Neural crest cell (in vitro differentiated cells): ENCODE data around the gene MT1HL1. TPM values are rescaled to one million over a fixed set of nuclear protein-coding genes. Genes with fewer than 3 reads are reported as not detected.

Experiments used
- DNase-seq: peaks from one replicate; pipeline ENCODE4 v3.0.0; 2021; ENCODE audit warnings: low read depth, mixed read lengths, low spot score
- H3K27ac Mint-ChIP-seq: one replicate; pipeline ENCODE4 v1.8.0; 2021; ENCODE audit warnings: mild to moderate bottlenecking, mixed read lengths; ENCODE audit not compliant: unreplicated experiment
- H3K27me3 Mint-ChIP-seq: 2 replicates; pipeline ENCODE4 v1.8.0; 2021; ENCODE audit warnings: low read depth, mild to moderate bottlenecking, mixed read lengths
- H3K36me3 Mint-ChIP-seq: 2 replicates; pipeline ENCODE4 v1.8.0; 2021; ENCODE audit warnings: low read depth, mild to moderate bottlenecking, mixed read lengths
- H3K4me1 Mint-ChIP-seq: 2 replicates; pipeline ENCODE4 v1.8.0; 2021; ENCODE audit warnings: mixed read lengths
- H3K4me3 Mint-ChIP-seq: one replicate; pipeline ENCODE4 v1.8.0; 2021; ENCODE audit warnings: mild to moderate bottlenecking, mixed read lengths
- H3K9me3 Mint-ChIP-seq: 2 replicates; pipeline ENCODE4 v1.8.0; 2021; ENCODE audit warnings: mixed read lengths
- long read RNA-seq: library from polyadenylated mRNA; unstranded; transcript quantifications from one replicate; pipeline ENCODE4 v2.0.0, GENCODE V29; 2020
- total RNA-seq: library from RNA; stranded (reverse); gene quantifications from 2 replicates; pipeline ENCODE4 v1.2.1, GENCODE V29; 2021
- TF ChIP-seq, protein P1 (sequence below): fragments of 200-600 bp; sonication (generic); conservative IDR thresholded peaks from 2 replicates; pipeline ENCODE4 v1.5.0; 2021; ENCODE audit warnings: antibody characterized with exemption, mild to moderate bottlenecking

The MT1HL1 gene
- not detected in 2 replicates for total RNA-seq
- long read RNA-seq = 0 reads

GRCh38 chr1:237004116-237004515, at the start of gene MT1HL1:
TSS of gene MT1HL1 (minus strand) at chr1:237004441. CDS start at chr1:237004372, 69 bp downstream.
- no peak for DNase-seq
- peaks cover 7% of the 10 kb centered on the region for H3K27me3 Mint-ChIP-seq
- H3K36me3 Mint-ChIP-seq = no peaks in the 10 kb centered on the region
- no peaks in the 10 kb centered on the region for H3K9me3 Mint-ChIP-seq
- H3K4me3 Mint-ChIP-seq = no peak within 1 kb of the TSS
- no peak within 1 kb of the TSS for H3K27ac Mint-ChIP-seq
- TF ChIP-seq, protein P1, sequence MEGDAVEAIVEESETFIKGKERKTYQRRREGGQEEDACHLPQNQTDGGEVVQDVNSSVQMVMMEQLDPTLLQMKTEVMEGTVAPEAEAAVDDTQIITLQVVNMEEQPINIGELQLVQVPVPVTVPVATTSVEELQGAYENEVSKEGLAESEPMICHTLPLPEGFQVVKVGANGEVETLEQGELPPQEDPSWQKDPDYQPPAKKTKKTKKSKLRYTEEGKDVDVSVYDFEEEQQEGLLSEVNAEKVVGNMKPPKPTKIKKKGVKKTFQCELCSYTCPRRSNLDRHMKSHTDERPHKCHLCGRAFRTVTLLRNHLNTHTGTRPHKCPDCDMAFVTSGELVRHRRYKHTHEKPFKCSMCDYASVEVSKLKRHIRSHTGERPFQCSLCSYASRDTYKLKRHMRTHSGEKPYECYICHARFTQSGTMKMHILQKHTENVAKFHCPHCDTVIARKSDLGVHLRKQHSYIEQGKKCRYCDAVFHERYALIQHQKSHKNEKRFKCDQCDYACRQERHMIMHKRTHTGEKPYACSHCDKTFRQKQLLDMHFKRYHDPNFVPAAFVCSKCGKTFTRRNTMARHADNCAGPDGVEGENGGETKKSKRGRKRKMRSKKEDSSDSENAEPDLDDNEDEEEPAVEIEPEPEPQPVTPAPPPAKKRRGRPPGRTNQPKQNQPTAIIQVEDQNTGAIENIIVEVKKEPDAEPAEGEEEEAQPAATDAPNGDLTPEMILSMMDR = no peak
- no peaks in the 10 kb centered on the region for H3K4me1 Mint-ChIP-seq

- Mint-ChIP-seq H3K27ac (no peak overlapping the region), H3K36me3 (no peaks in the 10 kb centered on the region), H3K27me3 (peaks cover 39% of the 10 kb centered on the region), H3K9me3 (no peaks in the 10 kb centered on the region), H3K4me3 (no peak overlapping the region), H3K4me1 (no peaks in the 10 kb centered on the region)
- DNase-seq = no peak
- TF ChIP-seq, protein P1 = no peak
These were observed 46.7 kb upstream of the MT1HL1 start for GRCh38 chr1:237050915-237051314.

- Mint-ChIP-seq H3K27ac (no peak overlapping the region), H3K27me3 (peaks cover 35% of the 10 kb centered on the region), H3K9me3 (no peaks in the 10 kb centered on the region), H3K36me3 (no peaks in the 10 kb centered on the region), H3K4me3 (no peak overlapping the region), H3K4me1 (no peaks in the 10 kb centered on the region)
- TF ChIP-seq, protein P1 = no peak
- DNase-seq = no peak
These were observed 45.9 kb upstream of the MT1HL1 start for GRCh38 chr1:237050185-237050584.

GRCh38 chr1:237048803-237049202, 44.6 kb upstream of the MT1HL1 start:
- peaks cover 38% of the 10 kb centered on the region for H3K27me3 Mint-ChIP-seq
- H3K9me3 Mint-ChIP-seq = no peaks in the 10 kb centered on the region
- TF ChIP-seq, protein P1 = no peak
- H3K27ac Mint-ChIP-seq = no peak overlapping the region
- no peak for DNase-seq
- H3K4me3 Mint-ChIP-seq = no peak overlapping the region
- no peaks in the 10 kb centered on the region for H3K36me3 Mint-ChIP-seq
- no peaks in the 10 kb centered on the region for H3K4me1 Mint-ChIP-seq

DNA sequence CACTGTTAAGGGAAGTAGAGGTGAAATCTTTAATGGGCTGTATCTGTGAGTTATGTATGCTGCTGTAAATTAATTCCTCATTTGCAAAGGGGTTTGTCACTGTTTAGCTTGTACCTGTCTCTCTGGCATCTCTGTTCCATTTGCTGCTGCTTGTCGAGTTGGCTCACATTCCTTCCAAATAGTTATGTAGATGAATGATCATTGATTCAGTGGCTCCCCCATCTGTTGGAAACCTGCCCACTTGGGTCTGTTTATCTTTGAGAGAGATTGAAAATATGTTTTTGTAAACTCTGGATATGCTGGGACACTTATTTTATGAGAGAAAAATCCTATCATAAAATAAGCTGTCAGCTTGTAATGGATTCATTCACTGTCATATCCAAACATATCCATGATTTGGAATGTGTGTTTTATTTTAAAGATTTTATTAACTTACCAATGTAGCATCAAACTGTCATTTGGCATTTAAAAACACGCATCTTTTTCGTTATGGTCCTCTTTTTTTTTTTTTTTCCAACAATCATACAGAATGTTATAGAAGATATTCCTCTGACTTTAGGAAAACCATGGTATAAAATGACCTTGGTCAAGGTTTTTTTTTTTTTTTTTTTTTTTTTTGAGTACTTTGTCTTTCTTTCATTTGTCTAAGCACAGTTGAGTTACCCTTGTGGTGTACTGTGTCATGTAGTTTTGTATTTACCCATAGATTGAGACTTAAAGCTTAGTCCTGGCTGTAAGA, 41.2 kb upstream of the MT1HL1 start:
- H3K4me1 Mint-ChIP-seq = peaks cover 12% of the 10 kb centered on the region
- H3K27ac Mint-ChIP-seq = no peak overlapping the region
- no peak for DNase-seq
- TF ChIP-seq, protein P1 = no peak
- H3K27me3 Mint-ChIP-seq = peaks cover 46% of the 10 kb centered on the region
- no peaks in the 10 kb centered on the region for H3K36me3 Mint-ChIP-seq
- no peak overlapping the region for H3K4me3 Mint-ChIP-seq
- H3K9me3 Mint-ChIP-seq = no peaks in the 10 kb centered on the region
